H1 (cell line): ENCODE measurements around the gene SLC1A2. TPM values are rescaled to one million over a fixed set of nuclear protein-coding genes. Genes with fewer than 3 reads are reported as not detected.

Source experiments
- CTCF ChIA-PET: fragments of 300-600 bp; sonication (Branson Sonifier 250); formaldehyde crosslinking; loops from one replicate; lab custom pipeline; 2021; ENCODE audit not compliant: partially characterized antibody; lab: Charles Lee
- POLR2A ChIA-PET: fragments of 300-600 bp; sonication (Branson Sonifier 250); formaldehyde crosslinking; loops from one replicate; lab custom pipeline; 2021; ENCODE audit warnings: inconsistent platforms; ENCODE audit not compliant: partially characterized antibody; lab: Charles Lee
- DNase-seq, 2 experiments: peaks; one replicate each; pipeline versions ENCODE4 v3.0.0 to v3.0.0-alpha.2; 2010 to 2022; ENCODE audit warnings: low spot score in 2 of 2, low read depth in 1 of 2, mixed read lengths in 1 of 2
- FAIRE-seq: peaks from 2 replicates; lab custom pipeline; 2011; peaks lifted over from hg19 to GRCh38; lab: Jason Lieb, UNC
- H2AFZ ChIP-seq: 2 replicates; pipeline ENCODE4 v1.8.1; 2012; ENCODE audit warnings: low read length, inconsistent platforms
- H2AK5ac ChIP-seq: 2 replicates; pipeline ENCODE4 v1.6.1; 2013; ENCODE audit warnings: low read depth, low read length
- H2BK120ac ChIP-seq: replicated peaks from 2 replicates; pipeline ENCODE3; 2013; ENCODE audit warnings: low read depth, low read length, inconsistent platforms
- H2BK12ac ChIP-seq: 2 replicates; pipeline ENCODE4 v1.6.1; 2013; ENCODE audit warnings: low read depth, low read length
- H2BK15ac ChIP-seq: 2 replicates; pipeline ENCODE4 v1.6.1; 2013; ENCODE audit warnings: low read length
- H2BK20ac ChIP-seq: 2 replicates; pipeline ENCODE4 v1.6.1; 2013; ENCODE audit warnings: low read length
- H2BK5ac ChIP-seq: 2 replicates; pipeline ENCODE4 v1.6.1; 2013; ENCODE audit warnings: low read depth, low read length
- H3K14ac ChIP-seq: 2 replicates; pipeline ENCODE4 v1.6.1; 2013; ENCODE audit warnings: inconsistent platforms; ENCODE audit not compliant: insufficient read length
- H3K18ac ChIP-seq: 2 replicates; pipeline ENCODE4 v1.6.1; 2013; ENCODE audit warnings: low read length; ENCODE audit errors: extremely low read depth
- H3K23ac ChIP-seq: 2 replicates; pipeline ENCODE4 v1.6.1; 2013; ENCODE audit warnings: inconsistent platforms; ENCODE audit not compliant: insufficient read length
- H3K23me2 ChIP-seq: 2 replicates; pipeline ENCODE4 v1.6.1; 2013; ENCODE audit warnings: low read depth, low read length
- H3K27ac ChIP-seq: 2 replicates; pipeline ENCODE4 v1.6.1; 2011; ENCODE audit warnings: low read depth, low read length, inconsistent platforms
- H3K27me3 ChIP-seq, 4 experiments: replicated peaks in 1 of 4; 1 replicate in 1 of 4; 2 replicates in 3 of 4; pipeline versions ENCODE4 v1.6.1 to v1.8.1; 2011 to 2013; ENCODE audit warnings: low read length in 3 of 4, mild to moderate bottlenecking in 3 of 4, inconsistent platforms in 2 of 4, mixed read lengths in 2 of 4, moderate library complexity in 1 of 4; ENCODE audit not compliant: control insufficient read depth in 3 of 4, insufficient read depth in 3 of 4; ENCODE audit errors: extremely low read depth in 1 of 4
- H3K36me3 ChIP-seq, 4 experiments: 2 replicates each; pipeline versions ENCODE4 v1.6.1 to v1.8.1; 2011 to 2013; ENCODE audit warnings: mild to moderate bottlenecking in 4 of 4, low read length in 3 of 4, moderate library complexity in 2 of 4, control low read depth in 1 of 4, inconsistent platforms in 1 of 4; ENCODE audit not compliant: insufficient read depth in 4 of 4, control insufficient read depth in 2 of 4
- H3K4ac ChIP-seq: replicated peaks from 2 replicates; pipeline ENCODE3; 2013; ENCODE audit warnings: low read length, low read depth, mixed read lengths, inconsistent platforms; ENCODE audit not compliant: insufficient read length
- H3K4me1 ChIP-seq, 4 experiments: replicated peaks in 1 of 4; 1 replicate in 1 of 4; 2 replicates in 3 of 4; pipeline versions ENCODE4 v1.6.1 to v1.8.1; 2011 to 2013; ENCODE audit warnings: low read length in 3 of 4, inconsistent platforms in 2 of 4, mixed read lengths in 1 of 4; ENCODE audit not compliant: insufficient read depth in 4 of 4, control insufficient read depth in 3 of 4
- H3K4me2 ChIP-seq, 2 experiments: 2 replicates each; pipeline versions ENCODE4 v1.6.1 to v1.8.1; 2011 to 2013; ENCODE audit warnings: low read depth in 2 of 2, low read length in 2 of 2, control low read depth in 1 of 2, inconsistent platforms in 1 of 2, mild to moderate bottlenecking in 1 of 2; ENCODE audit not compliant: insufficient read depth in 1 of 2
- H3K4me3 ChIP-seq, 4 experiments: fragments of 200-600, 300-600 bp in 1 of 4; sonication (generic), shearing (Covaris generic), sonication (Bioruptor Twin) in 1 of 4; 2 replicates each; pipeline versions ENCODE4 v1.5.1 to v1.8.1; 2011 to 2016; ENCODE audit warnings: low read length in 4 of 4, low read depth in 3 of 4, control low read depth in 2 of 4, inconsistent platforms in 2 of 4, mild to moderate bottlenecking in 2 of 4, mixed read lengths in 1 of 4, moderate library complexity in 1 of 4; ENCODE audit not compliant: insufficient read depth in 2 of 4; ENCODE audit errors: extremely low read depth in 1 of 4
- H3K56ac ChIP-seq: replicated peaks from 2 replicates; pipeline ENCODE3; 2013; ENCODE audit warnings: low read depth, mild to moderate bottlenecking, mixed read lengths, low read length, inconsistent platforms; ENCODE audit not compliant: insufficient read length
- H3K79me1 ChIP-seq: 2 replicates; pipeline ENCODE4 v1.6.1; 2013; ENCODE audit warnings: low read depth, low read length, control low read depth
- H3K79me2 ChIP-seq, 2 experiments: 2 replicates each; pipeline versions ENCODE4 v1.6.1 to v1.8.1; 2012 to 2013; ENCODE audit warnings: low read length in 2 of 2, mild to moderate bottlenecking in 2 of 2, inconsistent platforms in 1 of 2; ENCODE audit not compliant: insufficient read depth in 2 of 2, control insufficient read depth in 1 of 2
- H3K9ac ChIP-seq, 4 experiments: replicated peaks in 1 of 4; 1 replicate in 1 of 4; 2 replicates in 3 of 4; pipeline versions ENCODE4 v1.6.1 to v1.8.1; 2011 to 2013; ENCODE audit warnings: low read depth in 3 of 4, low read length in 3 of 4, control low read depth in 2 of 4, mild to moderate bottlenecking in 2 of 4, moderate library complexity in 2 of 4, inconsistent platforms in 1 of 4; ENCODE audit errors: extremely low read depth in 1 of 4
- H3K9me3 ChIP-seq, 2 experiments: 2 replicates each; pipeline versions ENCODE4 v1.6.1 to v1.8.1; 2012 to 2013; ENCODE audit warnings: mild to moderate bottlenecking in 2 of 2, moderate library complexity in 2 of 2, control low read depth in 1 of 2, inconsistent platforms in 1 of 2, low read depth in 1 of 2, low read length in 1 of 2, mixed read lengths in 1 of 2; ENCODE audit not compliant: insufficient read depth in 2 of 2
- H4K20me1 ChIP-seq, 2 experiments: replicated peaks in 1 of 2; 2 replicates each; pipeline versions ENCODE3 to v1.8.1; 2011 to 2013; ENCODE audit warnings: inconsistent platforms in 2 of 2, low read length in 2 of 2, mild to moderate bottlenecking in 1 of 2; ENCODE audit not compliant: insufficient read depth in 2 of 2, control insufficient read depth in 1 of 2
- H4K5ac ChIP-seq: 2 replicates; pipeline ENCODE4 v1.6.1; 2013; ENCODE audit warnings: low read length, low read depth, mixed read lengths, inconsistent platforms; ENCODE audit not compliant: insufficient read length
- H4K8ac ChIP-seq: 2 replicates; pipeline ENCODE4 v1.8.0; 2013; ENCODE audit warnings: mild to moderate bottlenecking, moderate library complexity, low read length, inconsistent platforms; ENCODE audit not compliant: insufficient read depth; ENCODE audit errors: extremely low read depth
- H4K91ac ChIP-seq: replicated peaks from 2 replicates; pipeline ENCODE3; 2013; ENCODE audit warnings: low read length, mixed read lengths, inconsistent platforms; ENCODE audit not compliant: insufficient read length
- BCL11A ChIP-seq, 2 experiments: IDR thresholded peaks; one replicate each; pipeline ENCODE4 v1.6.1; 2011; ENCODE audit warnings: low read depth in 2 of 2, low read length in 2 of 2, mild to moderate bottlenecking in 2 of 2
- CREB1 ChIP-seq: IDR thresholded peaks from 2 replicates; pipeline ENCODE4 v1.6.1; 2012; ENCODE audit warnings: inconsistent platforms
- EP300 ChIP-seq, 2 experiments: IDR thresholded peaks; 1 replicate in 1 of 2; 2 replicates in 1 of 2; pipeline ENCODE4 v1.6.1; 2011 to 2012; ENCODE audit warnings: low read depth in 2 of 2, low read length in 2 of 2, mild to moderate bottlenecking in 2 of 2, borderline replicate concordance in 1 of 2, inconsistent platforms in 1 of 2, moderate library complexity in 1 of 2
- JUN ChIP-seq: IDR thresholded peaks from 2 replicates; pipeline ENCODE4 v1.6.1; 2011; ENCODE audit warnings: low read depth, mild to moderate bottlenecking, improper control_type of control experiment, low read length
- NRF1 ChIP-seq: IDR thresholded peaks from 2 replicates; pipeline ENCODE4 v1.6.1; 2011; ENCODE audit warnings: mild to moderate bottlenecking, low read depth, low read length, improper control_type of control experiment
- RAD21 ChIP-seq, 2 experiments: IDR thresholded peaks in 1 of 2; conservative IDR thresholded peaks in 1 of 2; 2 replicates each; pipeline ENCODE4 v1.6.1; 2011; ENCODE audit warnings: low read depth in 2 of 2, low read length in 2 of 2, improper control_type of control experiment in 1 of 2, inconsistent platforms in 1 of 2, mild to moderate bottlenecking in 1 of 2, moderate library complexity in 1 of 2
- TAF7 ChIP-seq: optimal IDR thresholded peaks from 2 replicates; pipeline ENCODE3; 2011; ENCODE audit warnings: low read depth, mild to moderate bottlenecking, inconsistent platforms, low read length, moderate library complexity, borderline replicate concordance
- WGBS, 2 experiments: shearing (Covaris generic) in 1 of 2; methylation state at CpG; one replicate each; pipeline versions ENCODE4 v1.1.6 to v1.1.7; 2013 to 2015; ENCODE audit warnings: low lambda C conversion rate in 2 of 2, mixed read lengths in 2 of 2, inconsistent platforms in 1 of 2, low coverage in 1 of 2, missing lambda C conversion rate in 1 of 2; ENCODE audit not compliant: insufficient replicate concordance in 2 of 2, insufficient coverage in 1 of 2, insufficient read length in 1 of 2; ENCODE audit errors: extremely low coverage in 1 of 2, missing lambda C conversion rate in 1 of 2; 5-methylcytosine and 5-hydroxymethylcytosine counted together
- polyA plus RNA-seq, 7 experiments: library from polyadenylated mRNA; depleted of rRNA in 3 of 7; stranded (reverse) in 5 of 7; unstranded in 2 of 7; fragments of >200 nt in 5 of 7; fragments of 200-250 nt in 2 of 7; gene quantifications; 1 replicate in 5 of 7; 2 replicates in 1 of 7; 4 replicates in 1 of 7; pipeline versions ENCODE4 v1.2.1 to v1.2.3, GENCODE V29; 2011 to 2013; ENCODE audit warnings: missing spikeins in 2 of 7, mixed read lengths in 2 of 7
- total RNA-seq: library from RNA; stranded (reverse); fragmentation: NEBNext Ultra II Directional; extraction: Animal tissue kit (Norgen Biotek cat#: 25700); gene quantifications from 2 replicates; pipeline ENCODE4 v1.2.1, GENCODE V29; 2021

Gene SLC1A2
- total and polyA plus RNA-seq, 2 of the 8 experiments (the other 6 are each of a cell fraction or from before 2014, with no cell fraction given) = 0.57 to 1.2 TPM

DNA sequence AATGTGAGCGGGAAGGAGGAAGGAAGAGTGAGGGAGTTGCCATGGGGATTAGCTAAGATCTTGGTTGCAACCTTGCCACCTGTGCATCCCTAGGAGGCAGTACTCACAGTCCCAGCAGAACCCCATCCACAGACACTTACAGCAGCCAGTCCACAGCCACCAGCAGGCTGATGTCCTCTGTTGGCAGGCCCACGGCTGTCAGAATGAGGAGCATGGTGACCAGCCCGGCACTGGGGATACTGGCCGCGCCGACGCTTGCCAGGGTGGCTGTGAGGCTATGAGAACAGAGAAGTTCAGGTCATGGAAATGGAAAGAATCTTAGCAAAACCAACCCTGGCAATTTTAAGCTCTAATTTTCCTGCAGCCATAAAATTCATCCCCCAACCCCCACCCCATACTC lies 138.6 kb downstream of the SLC1A2 start:
- Histone ChIP-seq H3K9me3 (no peaks in the 10 kb centered on the region), H2AK5ac (no peak overlapping the region), H3K14ac (no peak overlapping the region), H3K79me2 (no peaks in the 10 kb centered on the region), H3K27ac (no peak overlapping the region), H3K4me3 (no peak overlapping the region), H4K5ac (no peak overlapping the region), H3K23ac (no peak overlapping the region), H3K79me1 (no peaks in the 10 kb centered on the region), H2BK15ac (no peak overlapping the region), H3K4me1 (no peaks in the 10 kb centered on the region), H3K4me2 (no peak overlapping the region), H2BK12ac (no peak overlapping the region), H3K18ac (no peak overlapping the region), H3K23me2 (peaks cover 2% of the 10 kb centered on the region; the same call in 1 of the 2 replicates), H3K4ac (no peak overlapping the region), H4K91ac (no peak overlapping the region), H4K20me1 (no peaks in the 10 kb centered on the region), H3K36me3 (no peaks in the 10 kb centered on the region), H2BK5ac (no peak overlapping the region), H2AFZ (no peak overlapping the region), H4K8ac (no peak overlapping the region), H3K27me3 (no peaks in the 10 kb centered on the region), H3K56ac (no peak overlapping the region), H3K9ac (no peak overlapping the region), H2BK120ac (no peak overlapping the region), H2BK20ac (no peak overlapping the region)
- TF ChIP-seq EP300 (IDR thresholded peaks at IDR 0.05; ENCODE audit: borderline replicate concordance in 1 of 2, low read depth in 2 of 2, low read length in 2 of 2) = no peak
- no peak for TF ChIP-seq JUN
- TF ChIP-seq RAD21 (IDR thresholded peaks at IDR 0.05 in 1 of 2, conservative IDR thresholded peaks at IDR 0.05 in 1 of 2; ENCODE audit: low read depth in 2 of 2, low read length in 2 of 2) = no peak
- no peak for TF ChIP-seq CREB1
- TF ChIP-seq BCL11A (IDR thresholded peaks at IDR 0.05; ENCODE audit: low read depth in 2 of 2, low read length in 2 of 2) = no peak
- TF ChIP-seq TAF7 = no peak
- no peak for TF ChIP-seq NRF1
- DNase-seq = no peak
- WGBS, 2 experiments = 87% methylated on average over 7 of the region's 7 CpGs; no CpG with 5 or more reads in 1 of the 2 experiments
- ChIA-PET POLR2A (no interaction called here), CTCF (interaction anchor here (0.6 to 1.1 kb wide), 3 partner anchors 15 to 264 kb away, joined by 3 to 5 read pairs (median 3); no protein-coding TSS in a partner anchor)
- no peak for FAIRE-seq
